ENCODE measurements around the gene RYR3.

DNA sequence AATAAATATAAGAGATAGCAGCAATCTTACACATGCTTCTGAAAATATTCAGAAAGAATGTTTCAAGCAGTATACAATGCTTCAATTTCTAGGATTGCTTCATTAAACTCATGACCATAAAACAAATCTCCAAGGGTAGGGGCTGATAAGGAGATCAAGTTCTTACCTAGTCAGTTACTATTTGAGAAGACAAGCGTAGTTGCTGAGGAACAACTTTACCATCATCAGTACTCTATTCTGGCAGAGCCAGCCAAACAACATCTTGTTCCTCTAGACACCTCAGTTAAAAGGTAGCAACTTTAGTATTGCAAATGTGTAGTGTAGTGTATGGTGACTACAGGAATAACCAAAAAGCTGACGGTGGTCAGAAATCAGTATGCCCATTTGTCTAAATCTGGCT is 572.2 kb downstream of the RYR3 start:
- TF ChIP-seq, protein P1, sequence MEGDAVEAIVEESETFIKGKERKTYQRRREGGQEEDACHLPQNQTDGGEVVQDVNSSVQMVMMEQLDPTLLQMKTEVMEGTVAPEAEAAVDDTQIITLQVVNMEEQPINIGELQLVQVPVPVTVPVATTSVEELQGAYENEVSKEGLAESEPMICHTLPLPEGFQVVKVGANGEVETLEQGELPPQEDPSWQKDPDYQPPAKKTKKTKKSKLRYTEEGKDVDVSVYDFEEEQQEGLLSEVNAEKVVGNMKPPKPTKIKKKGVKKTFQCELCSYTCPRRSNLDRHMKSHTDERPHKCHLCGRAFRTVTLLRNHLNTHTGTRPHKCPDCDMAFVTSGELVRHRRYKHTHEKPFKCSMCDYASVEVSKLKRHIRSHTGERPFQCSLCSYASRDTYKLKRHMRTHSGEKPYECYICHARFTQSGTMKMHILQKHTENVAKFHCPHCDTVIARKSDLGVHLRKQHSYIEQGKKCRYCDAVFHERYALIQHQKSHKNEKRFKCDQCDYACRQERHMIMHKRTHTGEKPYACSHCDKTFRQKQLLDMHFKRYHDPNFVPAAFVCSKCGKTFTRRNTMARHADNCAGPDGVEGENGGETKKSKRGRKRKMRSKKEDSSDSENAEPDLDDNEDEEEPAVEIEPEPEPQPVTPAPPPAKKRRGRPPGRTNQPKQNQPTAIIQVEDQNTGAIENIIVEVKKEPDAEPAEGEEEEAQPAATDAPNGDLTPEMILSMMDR (conservative IDR thresholded peaks at IDR 0.05 in 1 of 2, IDR thresholded peaks at IDR 0.05 in 1 of 2; ENCODE audit: low read depth in 1 of 2, low read length in 2 of 2) = no peak
- TF ChIP-seq EZH2 (IDR thresholded peaks at IDR 0.05; ENCODE audit: low read length, missing control alignments) = no peak
